GM23338 (cell line): ENCODE results near the gene CPA1. TPM values are rescaled to one million over a fixed set of nuclear protein-coding genes. Genes with fewer than 3 reads are reported as not detected.

Experiments
- ATAC-seq: fragments of 200-7000 bp; cut with Tn5 transposase; 3 replicates; pipeline ENCODE4 v1.9.1; 2020
- DNase-seq: peaks from one replicate; pipeline ENCODE4 v3.0.0-alpha.2; 2015; ENCODE audit warnings: low spot score
- H2AFZ ChIP-seq: fragments of 200-600 bp; sonication (generic); 2 replicates; pipeline ENCODE4 v1.8.0; 2016; ENCODE audit warnings: antibody characterized with exemption, mild to moderate bottlenecking, moderate library complexity
- H3F3A ChIP-seq: fragments of 200-600 bp; sonication (generic); replicated peaks from 2 replicates; pipeline ENCODE4 v1.8.0; 2017; ENCODE audit warnings: antibody characterized with exemption, mixed run types, low read depth
- H3K27ac ChIP-seq: fragments of 200-600 bp; sonication (generic); 2 replicates; pipeline ENCODE4 v1.6.1; 2016; ENCODE audit warnings: low read depth
- H3K27me3 ChIP-seq: fragments of 200-600 bp; sonication (generic); 2 replicates; pipeline ENCODE4 v1.8.0; 2016; ENCODE audit warnings: mild to moderate bottlenecking, mixed run types, moderate library complexity; ENCODE audit not compliant: insufficient read depth
- H3K36me3 ChIP-seq: fragments of 200-600 bp; sonication (generic); 2 replicates; pipeline ENCODE4 v1.8.0; 2016; ENCODE audit warnings: mild to moderate bottlenecking; ENCODE audit not compliant: insufficient read depth
- H3K4me1 ChIP-seq: fragments of 200-600 bp; sonication (generic); 2 replicates; pipeline ENCODE4 v1.8.0; 2016; ENCODE audit warnings: mild to moderate bottlenecking, moderate library complexity; ENCODE audit not compliant: insufficient read depth
- H3K4me2 ChIP-seq: fragments of 200-600 bp; sonication (generic); 2 replicates; pipeline ENCODE4 v1.7.1; 2017; ENCODE audit warnings: mixed run types
- H3K4me3 ChIP-seq: fragments of 200-600 bp; sonication (generic); 2 replicates; pipeline ENCODE4 v1.6.1; 2016; ENCODE audit warnings: mixed run types
- H3K79me2 ChIP-seq: fragments of 200-600 bp; sonication (generic); replicated peaks from 2 replicates; pipeline ENCODE4 v1.8.0; 2017; ENCODE audit warnings: mild to moderate bottlenecking; ENCODE audit not compliant: insufficient read depth
- H3K9me2 ChIP-seq: fragments of 200-600 bp; sonication (generic); 2 replicates; pipeline ENCODE4 v1.8.0; 2017; ENCODE audit not compliant: insufficient read depth
- H4K20me1 ChIP-seq: fragments of 200-600 bp; sonication (generic); replicated peaks from 2 replicates; pipeline ENCODE4 v1.8.0; 2017; ENCODE audit warnings: mild to moderate bottlenecking; ENCODE audit not compliant: insufficient read depth
- H3K27ac Mint-ChIP-seq: 2 replicates; pipeline ENCODE4 v1.8.0; 2020; ENCODE audit warnings: inconsistent platforms, mild to moderate bottlenecking, moderate library complexity, mixed read lengths
- H3K27me3 Mint-ChIP-seq: 3 replicates; pipeline ENCODE4 v1.8.0; 2022; ENCODE audit warnings: low read depth, mild to moderate bottlenecking, moderate library complexity, mixed read lengths, inconsistent platforms; ENCODE audit not compliant: insufficient read depth, poor library complexity
- H3K36me3 Mint-ChIP-seq: 3 replicates; pipeline ENCODE4 v1.8.0; 2021; ENCODE audit warnings: low read depth, mild to moderate bottlenecking, inconsistent platforms, moderate library complexity, mixed read lengths
- H3K4me1 Mint-ChIP-seq: 3 replicates; pipeline ENCODE4 v1.8.0; 2020; ENCODE audit warnings: mild to moderate bottlenecking, inconsistent platforms, mixed read lengths
- H3K4me3 Mint-ChIP-seq: 3 replicates; pipeline ENCODE4 v1.8.0; 2021; ENCODE audit warnings: moderate library complexity, mild to moderate bottlenecking, inconsistent platforms, mixed read lengths
- H3K9me3 Mint-ChIP-seq: 3 replicates; pipeline ENCODE4 v1.8.0; 2020; ENCODE audit warnings: moderate library complexity, mild to moderate bottlenecking, inconsistent platforms, mixed read lengths
- CREB1 ChIP-seq: fragments of 250-450 bp; sonication (Bioruptor Pico); IDR thresholded peaks from 2 replicates; pipeline ENCODE4 v1.5.0; 2020; ENCODE audit warnings: low read depth, mild to moderate bottlenecking, moderate library complexity
- EZH2 ChIP-seq: fragments of 200-600 bp; sonication (generic); IDR thresholded peaks from one replicate; pipeline ENCODE4 v1.8.0; 2017; ENCODE audit warnings: antibody characterized with exemption, mild to moderate bottlenecking, low read depth; ENCODE audit not compliant: unreplicated experiment
- JUNB ChIP-seq: IDR thresholded peaks from one replicate; pipeline ENCODE4 v1.6.1; 2016; ENCODE audit warnings: antibody characterized with exemption; ENCODE audit not compliant: unreplicated experiment
- STAT1 ChIP-seq: IDR thresholded peaks from one replicate; pipeline ENCODE4 v1.6.1; 2016; ENCODE audit warnings: antibody characterized with exemption; ENCODE audit not compliant: unreplicated experiment
- polyA plus RNA-seq: library from polyadenylated mRNA; unstranded; fragments of >200 nt; fragmentation: Nextera tagmentation; extraction: Ambion mirVana; gene quantifications from 2 replicates; pipeline ENCODE4 v1.2.1, GENCODE V29; 2016
- total RNA-seq: library from RNA; depleted of rRNA; stranded (reverse); fragments of >200 nt; shearing (Covaris generic); gene quantifications from 2 replicates; pipeline ENCODE4 v1.2.3, GENCODE V29; 2014
- TF ChIP-seq, protein P1 (sequence below), 2 experiments: fragments of 200-600 bp in 1 of 2; sonication (generic) in 1 of 2; conservative IDR thresholded peaks; 2 replicates each; pipeline versions ENCODE4 v1.5.1 to v1.6.1; 2016 to 2017; ENCODE audit warnings: antibody characterized with exemption in 2 of 2, low read depth in 2 of 2, mild to moderate bottlenecking in 2 of 2, moderate library complexity in 1 of 2
- TF ChIP-seq, protein P2 (sequence below): IDR thresholded peaks from 2 replicates; pipeline ENCODE4 v1.6.1; 2016; ENCODE audit warnings: antibody characterized with exemption
- TF ChIP-seq, protein P3 (sequence below): fragments of 250-450 bp; sonication (Bioruptor Pico); IDR thresholded peaks from 2 replicates; pipeline ENCODE4 v1.5.0; 2020; ENCODE audit warnings: mild to moderate bottlenecking, moderate library complexity
- TF ChIP-seq, protein P4 (sequence below): IDR thresholded peaks from one replicate; pipeline ENCODE4 v1.6.1; 2018; ENCODE audit warnings: antibody characterized with exemption; ENCODE audit not compliant: unreplicated experiment

The CPA1 gene
- total and polyA plus RNA-seq, 2 experiments from 2014 or later: not detected

DNA sequence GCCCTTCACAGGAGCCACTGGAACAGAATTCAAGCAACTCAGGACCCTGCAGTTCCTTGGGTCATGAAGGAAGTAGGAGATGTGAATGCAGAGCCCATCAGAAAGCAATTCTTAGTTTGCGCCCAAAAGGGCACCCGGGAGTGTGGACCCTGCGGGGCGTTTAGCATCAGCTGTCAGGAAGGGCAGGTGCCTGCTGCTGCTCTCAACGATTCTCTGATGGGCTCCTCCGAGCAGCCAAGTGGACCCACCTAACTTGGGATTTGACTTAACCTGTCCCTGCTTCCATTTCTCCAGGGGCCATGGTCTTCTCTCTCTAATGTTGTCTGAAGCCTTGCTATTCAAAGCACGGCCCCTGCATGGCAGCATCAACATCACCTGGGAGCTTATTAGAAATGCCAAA lies 18.6 kb upstream of the CPA1 start:
- Mint-ChIP-seq H3K9me3 (peaks cover 19% of the 10 kb centered on the region), H3K36me3 (peaks cover 13% of the 10 kb centered on the region; the same call in 2 of the 3 replicates), H3K27me3 (peaks cover 9% of the 10 kb centered on the region), H3K4me1 (peaks cover 20% of the 10 kb centered on the region), H3K4me3 (no peak overlapping the region), H3K27ac (no peak overlapping the region)
- Histone ChIP-seq H3K79me2 (no peaks in the 10 kb centered on the region), H3K4me2 (no peak overlapping the region), H3K36me3 (no peaks in the 10 kb centered on the region), H2AFZ (no peak overlapping the region), H3K4me3 (no peak overlapping the region), H4K20me1 (no peaks in the 10 kb centered on the region), H3K27me3 (no peaks in the 10 kb centered on the region), H3F3A (no peaks in the 10 kb centered on the region), H3K27ac (no peak overlapping the region), H3K9me2 (0 out of 2 replicates have a peak, but pooled peaks cover 5% of the 10 kb centered on the region), H3K4me1 (peaks cover 5% of the 10 kb centered on the region)
- TF ChIP-seq, protein P1, sequence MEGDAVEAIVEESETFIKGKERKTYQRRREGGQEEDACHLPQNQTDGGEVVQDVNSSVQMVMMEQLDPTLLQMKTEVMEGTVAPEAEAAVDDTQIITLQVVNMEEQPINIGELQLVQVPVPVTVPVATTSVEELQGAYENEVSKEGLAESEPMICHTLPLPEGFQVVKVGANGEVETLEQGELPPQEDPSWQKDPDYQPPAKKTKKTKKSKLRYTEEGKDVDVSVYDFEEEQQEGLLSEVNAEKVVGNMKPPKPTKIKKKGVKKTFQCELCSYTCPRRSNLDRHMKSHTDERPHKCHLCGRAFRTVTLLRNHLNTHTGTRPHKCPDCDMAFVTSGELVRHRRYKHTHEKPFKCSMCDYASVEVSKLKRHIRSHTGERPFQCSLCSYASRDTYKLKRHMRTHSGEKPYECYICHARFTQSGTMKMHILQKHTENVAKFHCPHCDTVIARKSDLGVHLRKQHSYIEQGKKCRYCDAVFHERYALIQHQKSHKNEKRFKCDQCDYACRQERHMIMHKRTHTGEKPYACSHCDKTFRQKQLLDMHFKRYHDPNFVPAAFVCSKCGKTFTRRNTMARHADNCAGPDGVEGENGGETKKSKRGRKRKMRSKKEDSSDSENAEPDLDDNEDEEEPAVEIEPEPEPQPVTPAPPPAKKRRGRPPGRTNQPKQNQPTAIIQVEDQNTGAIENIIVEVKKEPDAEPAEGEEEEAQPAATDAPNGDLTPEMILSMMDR (conservative IDR thresholded peaks at IDR 0.05; ENCODE audit: low read depth in 2 of 2): no peak
- TF ChIP-seq STAT1 (no peak), JUNB (no peak)
- ATAC-seq (no peak), DNase-seq (no peak)

DNA sequence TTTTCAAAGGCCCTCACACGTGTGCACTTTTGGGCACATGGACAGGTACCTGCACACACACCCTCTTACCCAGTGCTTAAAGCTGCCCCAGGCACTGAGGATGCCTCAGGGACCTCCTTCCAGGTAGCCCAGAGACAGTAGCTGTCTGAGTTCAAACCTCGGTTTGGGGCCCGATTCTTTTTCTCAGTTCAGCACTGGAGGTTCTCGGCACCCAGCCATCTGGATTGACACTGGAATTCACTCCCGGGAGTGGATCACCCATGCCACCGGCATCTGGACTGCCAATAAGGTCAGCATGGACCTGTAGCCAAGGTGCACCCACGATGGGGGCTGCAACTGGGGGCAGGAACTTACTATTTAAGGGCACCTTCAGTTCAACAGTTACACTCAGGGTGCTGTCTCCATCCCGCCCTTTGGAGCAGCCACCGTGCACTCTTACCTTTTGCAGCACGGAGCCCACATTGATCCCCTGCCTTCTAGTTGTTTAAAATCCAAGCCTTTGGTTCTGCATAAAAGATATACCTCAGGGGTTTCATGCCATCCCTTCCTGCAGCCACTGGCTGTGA lies 18.0 kb upstream of the CPA1 start:
- H3K27me3 Mint-ChIP-seq: peaks cover 9% of the 10 kb centered on the region
- no peak overlapping the region for H3K4me3 Mint-ChIP-seq
- Histone ChIP-seq H3K4me2 (no peak overlapping the region), H3K27ac (no peak overlapping the region), H3K4me3 (no peak overlapping the region), H3K36me3 (no peaks in the 10 kb centered on the region), H3F3A (no peaks in the 10 kb centered on the region), H3K79me2 (no peaks in the 10 kb centered on the region), H3K9me2 (no peaks in the 10 kb centered on the region), H3K4me1 (peaks cover 5% of the 10 kb centered on the region; the same call in 1 of the 2 replicates), H2AFZ (no peak overlapping the region), H4K20me1 (no peaks in the 10 kb centered on the region), H3K27me3 (no peaks in the 10 kb centered on the region)
- H3K36me3 Mint-ChIP-seq: peaks cover 13% of the 10 kb centered on the region; the same call in 2 of the 3 replicates
- DNase-seq (no peak), ATAC-seq (no peak)
- no peak overlapping the region for H3K27ac Mint-ChIP-seq
- H3K9me3 Mint-ChIP-seq: peaks cover 19% of the 10 kb centered on the region
- H3K4me1 Mint-ChIP-seq: peaks cover 17% of the 10 kb centered on the region
- TF ChIP-seq EZH2 (no peak), CREB1 (CRISPR knock-in tag) (no peak)
- TF ChIP-seq, protein P2, sequence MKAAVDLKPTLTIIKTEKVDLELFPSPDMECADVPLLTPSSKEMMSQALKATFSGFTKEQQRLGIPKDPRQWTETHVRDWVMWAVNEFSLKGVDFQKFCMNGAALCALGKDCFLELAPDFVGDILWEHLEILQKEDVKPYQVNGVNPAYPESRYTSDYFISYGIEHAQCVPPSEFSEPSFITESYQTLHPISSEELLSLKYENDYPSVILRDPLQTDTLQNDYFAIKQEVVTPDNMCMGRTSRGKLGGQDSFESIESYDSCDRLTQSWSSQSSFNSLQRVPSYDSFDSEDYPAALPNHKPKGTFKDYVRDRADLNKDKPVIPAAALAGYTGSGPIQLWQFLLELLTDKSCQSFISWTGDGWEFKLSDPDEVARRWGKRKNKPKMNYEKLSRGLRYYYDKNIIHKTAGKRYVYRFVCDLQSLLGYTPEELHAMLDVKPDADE: no peak
- TF ChIP-seq, protein P3, sequence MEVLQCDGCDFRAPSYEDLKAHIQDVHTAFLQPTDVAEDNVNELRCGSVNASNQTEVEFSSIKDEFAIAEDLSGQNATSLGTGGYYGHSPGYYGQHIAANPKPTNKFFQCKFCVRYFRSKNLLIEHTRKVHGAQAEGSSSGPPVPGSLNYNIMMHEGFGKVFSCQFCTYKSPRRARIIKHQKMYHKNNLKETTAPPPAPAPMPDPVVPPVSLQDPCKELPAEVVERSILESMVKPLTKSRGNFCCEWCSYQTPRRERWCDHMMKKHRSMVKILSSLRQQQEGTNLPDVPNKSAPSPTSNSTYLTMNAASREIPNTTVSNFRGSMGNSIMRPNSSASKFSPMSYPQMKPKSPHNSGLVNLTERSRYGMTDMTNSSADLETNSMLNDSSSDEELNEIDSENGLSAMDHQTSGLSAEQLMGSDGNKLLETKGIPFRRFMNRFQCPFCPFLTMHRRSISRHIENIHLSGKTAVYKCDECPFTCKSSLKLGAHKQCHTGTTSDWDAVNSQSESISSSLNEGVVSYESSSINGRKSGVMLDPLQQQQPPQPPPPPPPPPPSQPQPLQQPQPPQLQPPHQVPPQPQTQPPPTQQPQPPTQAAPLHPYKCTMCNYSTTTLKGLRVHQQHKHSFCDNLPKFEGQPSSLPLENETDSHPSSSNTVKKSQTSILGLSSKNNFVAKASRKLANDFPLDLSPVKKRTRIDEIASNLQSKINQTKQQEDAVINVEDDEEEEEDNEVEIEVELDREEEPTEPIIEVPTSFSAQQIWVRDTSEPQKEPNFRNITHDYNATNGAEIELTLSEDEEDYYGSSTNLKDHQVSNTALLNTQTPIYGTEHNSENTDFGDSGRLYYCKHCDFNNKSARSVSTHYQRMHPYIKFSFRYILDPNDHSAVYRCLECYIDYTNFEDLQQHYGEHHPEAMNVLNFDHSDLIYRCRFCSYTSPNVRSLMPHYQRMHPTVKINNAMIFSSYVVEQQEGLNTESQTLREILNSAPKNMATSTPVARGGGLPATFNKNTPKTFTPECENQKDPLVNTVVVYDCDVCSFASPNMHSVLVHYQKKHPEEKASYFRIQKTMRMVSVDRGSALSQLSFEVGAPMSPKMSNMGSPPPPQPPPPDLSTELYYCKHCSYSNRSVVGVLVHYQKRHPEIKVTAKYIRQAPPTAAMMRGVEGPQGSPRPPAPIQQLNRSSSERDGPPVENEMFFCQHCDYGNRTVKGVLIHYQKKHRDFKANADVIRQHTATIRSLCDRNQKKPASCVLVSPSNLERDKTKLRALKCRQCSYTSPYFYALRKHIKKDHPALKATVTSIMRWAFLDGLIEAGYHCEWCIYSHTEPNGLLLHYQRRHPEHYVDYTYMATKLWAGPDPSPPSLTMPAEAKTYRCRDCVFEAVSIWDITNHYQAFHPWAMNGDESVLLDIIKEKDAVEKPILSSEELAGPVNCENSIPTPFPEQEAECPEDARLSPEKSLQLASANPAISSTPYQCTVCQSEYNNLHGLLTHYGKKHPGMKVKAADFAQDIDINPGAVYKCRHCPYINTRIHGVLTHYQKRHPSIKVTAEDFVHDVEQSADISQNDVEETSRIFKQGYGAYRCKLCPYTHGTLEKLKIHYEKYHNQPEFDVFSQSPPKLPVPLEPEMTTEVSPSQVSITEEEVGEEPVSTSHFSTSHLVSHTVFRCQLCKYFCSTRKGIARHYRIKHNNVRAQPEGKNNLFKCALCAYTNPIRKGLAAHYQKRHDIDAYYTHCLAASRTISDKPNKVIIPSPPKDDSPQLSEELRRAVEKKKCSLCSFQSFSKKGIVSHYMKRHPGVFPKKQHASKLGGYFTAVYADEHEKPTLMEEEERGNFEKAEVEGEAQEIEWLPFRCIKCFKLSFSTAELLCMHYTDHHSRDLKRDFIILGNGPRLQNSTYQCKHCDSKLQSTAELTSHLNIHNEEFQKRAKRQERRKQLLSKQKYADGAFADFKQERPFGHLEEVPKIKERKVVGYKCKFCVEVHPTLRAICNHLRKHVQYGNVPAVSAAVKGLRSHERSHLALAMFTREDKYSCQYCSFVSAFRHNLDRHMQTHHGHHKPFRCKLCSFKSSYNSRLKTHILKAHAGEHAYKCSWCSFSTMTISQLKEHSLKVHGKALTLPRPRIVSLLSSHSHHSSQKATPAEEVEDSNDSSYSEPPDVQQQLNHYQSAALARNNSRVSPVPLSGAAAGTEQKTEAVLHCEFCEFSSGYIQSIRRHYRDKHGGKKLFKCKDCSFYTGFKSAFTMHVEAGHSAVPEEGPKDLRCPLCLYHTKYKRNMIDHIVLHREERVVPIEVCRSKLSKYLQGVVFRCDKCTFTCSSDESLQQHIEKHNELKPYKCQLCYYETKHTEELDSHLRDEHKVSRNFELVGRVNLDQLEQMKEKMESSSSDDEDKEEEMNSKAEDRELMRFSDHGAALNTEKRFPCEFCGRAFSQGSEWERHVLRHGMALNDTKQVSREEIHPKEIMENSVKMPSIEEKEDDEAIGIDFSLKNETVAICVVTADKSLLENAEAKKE (CRISPR knock-in tag): no peak
- TF ChIP-seq, protein P4, sequence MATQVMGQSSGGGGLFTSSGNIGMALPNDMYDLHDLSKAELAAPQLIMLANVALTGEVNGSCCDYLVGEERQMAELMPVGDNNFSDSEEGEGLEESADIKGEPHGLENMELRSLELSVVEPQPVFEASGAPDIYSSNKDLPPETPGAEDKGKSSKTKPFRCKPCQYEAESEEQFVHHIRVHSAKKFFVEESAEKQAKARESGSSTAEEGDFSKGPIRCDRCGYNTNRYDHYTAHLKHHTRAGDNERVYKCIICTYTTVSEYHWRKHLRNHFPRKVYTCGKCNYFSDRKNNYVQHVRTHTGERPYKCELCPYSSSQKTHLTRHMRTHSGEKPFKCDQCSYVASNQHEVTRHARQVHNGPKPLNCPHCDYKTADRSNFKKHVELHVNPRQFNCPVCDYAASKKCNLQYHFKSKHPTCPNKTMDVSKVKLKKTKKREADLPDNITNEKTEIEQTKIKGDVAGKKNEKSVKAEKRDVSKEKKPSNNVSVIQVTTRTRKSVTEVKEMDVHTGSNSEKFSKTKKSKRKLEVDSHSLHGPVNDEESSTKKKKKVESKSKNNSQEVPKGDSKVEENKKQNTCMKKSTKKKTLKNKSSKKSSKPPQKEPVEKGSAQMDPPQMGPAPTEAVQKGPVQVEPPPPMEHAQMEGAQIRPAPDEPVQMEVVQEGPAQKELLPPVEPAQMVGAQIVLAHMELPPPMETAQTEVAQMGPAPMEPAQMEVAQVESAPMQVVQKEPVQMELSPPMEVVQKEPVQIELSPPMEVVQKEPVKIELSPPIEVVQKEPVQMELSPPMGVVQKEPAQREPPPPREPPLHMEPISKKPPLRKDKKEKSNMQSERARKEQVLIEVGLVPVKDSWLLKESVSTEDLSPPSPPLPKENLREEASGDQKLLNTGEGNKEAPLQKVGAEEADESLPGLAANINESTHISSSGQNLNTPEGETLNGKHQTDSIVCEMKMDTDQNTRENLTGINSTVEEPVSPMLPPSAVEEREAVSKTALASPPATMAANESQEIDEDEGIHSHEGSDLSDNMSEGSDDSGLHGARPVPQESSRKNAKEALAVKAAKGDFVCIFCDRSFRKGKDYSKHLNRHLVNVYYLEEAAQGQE: no peak
